OCI-LY1 (cell line): ENCODE data around the gene LMNA.

Source experiments
- CTCF ChIP-seq: fragments of 200-600 bp; sonication (generic), shearing (Covaris generic); IDR thresholded peaks from 2 replicates; pipeline ENCODE4 v1.5.1; 2017; ENCODE audit warnings: mild to moderate bottlenecking, antibody characterized with exemption, low read length, moderate library complexity, mixed read lengths
- EZH2 ChIP-seq: fragments of 200-600 bp; sonication (generic), shearing (Covaris generic); IDR thresholded peaks from 2 replicates; pipeline ENCODE4 v1.8.0; 2017; ENCODE audit warnings: borderline replicate concordance, mixed run types, mild to moderate bottlenecking, antibody characterized with exemption, low read length, moderate library complexity, mixed read lengths

- TF ChIP-seq CTCF: no peak
- TF ChIP-seq EZH2: no peak
Measured at GRCh38 chr1:156152628-156153027, 38.1 kb downstream of the LMNA start.
